ENCODE measurements around the gene GDPGP1.
"Not testable (repeated sequence)": the region's sequence is repeated elsewhere in the genome, so short reads cannot be mapped to it uniquely, and the experiment has no call there.

GDPGP1 gene

GRCh38 chr15:90261811-90262210 is 27.8 kb downstream of the GDPGP1 start:
- DNase-seq (ENCODE audit: low spot score): no peak

- DNase-seq (ENCODE audit: low spot score): no peak
Observed at GRCh38 chr15:90262426-90262825, 28.4 kb downstream of the GDPGP1 start.

- no peak for DNase-seq (ENCODE audit: low spot score)
Observed at GRCh38 chr15:90264671-90265070, 30.7 kb downstream of the GDPGP1 start.

GRCh38 chr15:90265271-90266060 is 31.5 kb downstream of the GDPGP1 start, which contains the start of gene NGRN:
Gene NGRN (plus strand): TSS chr15:90265672. CDS start chr15:90265713, 41 bp downstream.
- DNase-seq (ENCODE audit: low spot score): peak; percentile 96

- peak; percentile 59 for DNase-seq (ENCODE audit: low spot score)
Observed at GRCh38 chr15:90266061-90266431, 32.0 kb downstream of the GDPGP1 start.

GRCh38 chr15:90266485-90266884 is 32.5 kb downstream of the GDPGP1 start:
- DNase-seq (ENCODE audit: low spot score): no peak

- DNase-seq (ENCODE audit: low spot score): no peak
Observed at GRCh38 chr15:90268415-90268814, 34.4 kb downstream of the GDPGP1 start.

GRCh38 chr15:90270502-90271150 is 36.6 kb downstream of the GDPGP1 start:
- no peak for DNase-seq (ENCODE audit: low spot score)

- no peak for DNase-seq (ENCODE audit: low spot score)
Observed at GRCh38 chr15:90271459-90272166, 37.6 kb downstream of the GDPGP1 start.

GRCh38 chr15:90278467-90278866 is 44.5 kb downstream of the GDPGP1 start:
- not testable (repeated sequence) for DNase-seq (ENCODE audit: low spot score)

- DNase-seq (ENCODE audit: low spot score): not testable (repeated sequence)
Observed at GRCh38 chr15:90280743-90281142, 46.7 kb downstream of the GDPGP1 start.

- DNase-seq (ENCODE audit: low spot score): not testable (repeated sequence)
Observed at GRCh38 chr15:90281637-90282036, 47.6 kb downstream of the GDPGP1 start.

GRCh38 chr15:90286678-90287077 is 52.7 kb downstream of the GDPGP1 start:
- peak; percentile 32 for DNase-seq (ENCODE audit: low spot score)

- no peak for DNase-seq (ENCODE audit: low spot score)
Observed at GRCh38 chr15:90287101-90287500, 53.1 kb downstream of the GDPGP1 start.

GRCh38 chr15:90287946-90288345 is 53.9 kb downstream of the GDPGP1 start:
- no peak for DNase-seq (ENCODE audit: low spot score)

GRCh38 chr15:90291679-90292356 is 57.8 kb downstream of the GDPGP1 start:
- DNase-seq (ENCODE audit: low spot score): no peak

- DNase-seq (ENCODE audit: low spot score): peak; percentile 68
Observed at GRCh38 chr15:90293040-90293810, 59.2 kb downstream of the GDPGP1 start.

GRCh38 chr15:90294159-90294558 is 60.1 kb downstream of the GDPGP1 start:
- DNase-seq (ENCODE audit: low spot score): no peak

- peak; percentile 44 for DNase-seq (ENCODE audit: low spot score)
Observed at GRCh38 chr15:90294601-90295269, 60.7 kb downstream of the GDPGP1 start.

- no peak for DNase-seq (ENCODE audit: low spot score)
Observed at GRCh38 chr15:90295270-90295648, 61.2 kb downstream of the GDPGP1 start.
